NCI-H187 (cell line): ENCODE data around the gene PSMC4.

Experiments used
- DNase-seq, 2 experiments: peaks; one replicate each; lab custom pipeline; 2025; lab: John Stamatoyannopoulos, UW

The PSMC4 gene

GRCh38 chr19:39970675-39971379 is at the start of gene PSMC4:
PSMC4 (plus strand) TSS chr19:39971165; CDS start chr19:39971203, 38 bp downstream.
- DNase-seq: peak; percentile 95 to 98

GRCh38 chr19:39923862-39924261 is 47.1 kb upstream of the PSMC4 start:
- DNase-seq: no peak

GRCh38 chr19:39924389-39924788 is 46.6 kb upstream of the PSMC4 start:
- DNase-seq: no peak

- no peak for DNase-seq
Observed at GRCh38 chr19:39924952-39925351, 46.0 kb upstream of the PSMC4 start.

GRCh38 chr19:39926170-39926760 is 44.7 kb upstream of the PSMC4 start:
- no peak for DNase-seq

GRCh38 chr19:39927076-39927475 is 43.9 kb upstream of the PSMC4 start:
- no peak for DNase-seq

GRCh38 chr19:39927524-39928356 is 43.2 kb upstream of the PSMC4 start:
- DNase-seq: no peak

GRCh38 chr19:39928357-39928725 is 42.6 kb upstream of the PSMC4 start:
- DNase-seq: no peak

GRCh38 chr19:39929750-39930149 is 41.2 kb upstream of the PSMC4 start:
- no peak for DNase-seq

GRCh38 chr19:39934584-39935363 is 36.2 kb upstream of the PSMC4 start, which contains the start of gene FCGBP:
FCGBP (minus strand) TSS chr19:39934634.
- DNase-seq: no peak

- no peak for DNase-seq
Observed at GRCh38 chr19:39935364-39935661, 35.7 kb upstream of the PSMC4 start.

GRCh38 chr19:39936020-39936419 is 34.9 kb upstream of the PSMC4 start:
- no peak for DNase-seq

GRCh38 chr19:39936622-39937021 is 34.3 kb upstream of the PSMC4 start:
- no peak for DNase-seq

GRCh38 chr19:39937094-39937720 is 33.8 kb upstream of the PSMC4 start:
- DNase-seq: no peak

GRCh38 chr19:39937787-39938186 is 33.2 kb upstream of the PSMC4 start:
- DNase-seq: no peak

GRCh38 chr19:39939556-39939955 is 31.4 kb upstream of the PSMC4 start:
- no peak for DNase-seq

- DNase-seq: no peak
Observed at GRCh38 chr19:39940221-39940833, 30.6 kb upstream of the PSMC4 start.

- no peak for DNase-seq
Observed at GRCh38 chr19:39941151-39941550, 29.8 kb upstream of the PSMC4 start.

- DNase-seq: no peak
Observed at GRCh38 chr19:39941615-39942365, 29.2 kb upstream of the PSMC4 start.

- no peak for DNase-seq
Observed at GRCh38 chr19:39942366-39942730, 28.6 kb upstream of the PSMC4 start.

GRCh38 chr19:39943586-39943985 is 27.4 kb upstream of the PSMC4 start:
- DNase-seq: no peak
